GM18498 (cell line): ENCODE data around the gene DIO1.
"Not testable (repeated sequence)": the region's sequence is repeated elsewhere in the genome, so short reads cannot be mapped to it uniquely, and the experiment has no call there.

Experiments
- ATAC-seq: cut with Tn5 transposase; IDR thresholded peaks from one replicate; pipeline ENCODE4 v1.9.1; 2021; ENCODE audit warnings: mild to moderate bottlenecking, moderate library complexity; ENCODE audit not compliant: unreplicated experiment

DIO1 gene

GRCh38 chr1:53893999-53894636 lies at the start of gene DIO1:
Gene DIO1, plus strand, starts transcription at chr1:53894187. Its CDS starts 24 bp downstream, at chr1:53894211.
- ATAC-seq, result no peak

DNA sequence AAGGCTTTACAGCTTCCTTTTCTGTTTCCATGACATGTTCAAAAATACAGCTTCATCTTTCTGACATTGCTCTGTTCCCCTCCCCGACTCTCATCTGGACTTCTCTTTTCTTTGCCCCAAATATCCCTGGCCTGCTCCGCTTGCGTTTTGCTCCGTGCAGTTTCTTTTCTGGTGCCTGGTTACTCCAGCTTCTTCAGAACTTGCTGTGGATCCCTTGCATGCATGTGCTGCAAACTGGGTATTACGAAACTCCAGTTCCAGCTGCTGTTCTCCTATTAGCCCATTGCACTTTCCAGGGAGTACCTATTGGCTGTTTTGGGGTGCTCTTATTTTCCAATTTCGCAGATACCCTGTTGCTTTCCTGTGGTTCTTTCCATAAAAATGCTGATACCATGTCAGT lies 46.0 kb upstream of the DIO1 start:
- no peak for ATAC-seq

DNA sequence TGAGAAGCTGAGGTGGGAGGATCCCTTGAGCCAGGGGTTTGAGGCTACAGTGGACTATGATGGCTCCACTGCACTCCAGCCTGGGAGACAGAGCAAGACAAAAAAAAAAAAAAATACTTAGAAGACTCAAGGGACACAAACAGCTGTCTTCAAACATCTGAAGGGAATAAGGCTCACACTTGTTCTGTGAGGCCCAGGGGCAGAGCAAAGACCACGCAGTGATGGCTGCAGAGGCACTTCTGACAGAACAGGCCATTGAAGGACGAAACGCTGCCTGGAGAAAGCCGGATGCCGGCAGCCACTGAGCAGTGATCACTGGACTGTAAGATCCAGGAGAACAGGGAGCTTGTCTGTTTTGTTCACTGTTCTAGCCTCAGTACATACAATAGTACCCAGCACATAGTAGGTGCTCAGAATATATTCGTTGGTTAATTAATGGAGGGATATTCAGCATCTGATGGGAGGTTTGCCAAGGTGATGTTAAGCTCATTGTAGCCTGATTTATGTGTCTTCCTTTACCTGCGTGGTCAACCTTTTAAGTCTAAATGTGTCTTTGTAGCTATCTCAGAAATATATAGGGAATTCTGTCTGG lies 43.8 kb upstream of the DIO1 start:
- no peak for ATAC-seq

- no peak for ATAC-seq
Observed at GRCh38 chr1:53851571-53852285, 42.3 kb upstream of the DIO1 start.

- ATAC-seq, result peak; percentile 48
Observed at GRCh38 chr1:53860967-53861411, 33.0 kb upstream of the DIO1 start.

DNA sequence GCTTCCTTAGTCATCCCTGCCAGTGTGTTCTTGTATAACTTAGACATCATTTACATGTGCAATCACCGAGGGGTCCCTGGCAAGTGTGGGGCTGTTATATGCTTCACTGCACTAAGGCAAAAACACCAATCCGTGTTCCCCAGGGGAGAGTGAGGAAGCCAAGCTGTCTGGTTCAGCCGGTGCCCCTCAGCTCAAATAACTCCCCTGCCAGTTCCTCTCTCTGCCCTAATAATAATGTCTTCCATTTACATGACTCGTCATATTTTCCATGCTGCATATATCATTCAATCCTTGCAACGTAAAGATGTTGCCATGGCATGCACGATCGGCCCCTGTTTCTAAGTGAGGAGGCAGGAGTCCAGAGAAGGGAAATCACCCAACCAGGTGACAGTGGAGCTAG lies 31.5 kb upstream of the DIO1 start:
- ATAC-seq, result no peak

DNA sequence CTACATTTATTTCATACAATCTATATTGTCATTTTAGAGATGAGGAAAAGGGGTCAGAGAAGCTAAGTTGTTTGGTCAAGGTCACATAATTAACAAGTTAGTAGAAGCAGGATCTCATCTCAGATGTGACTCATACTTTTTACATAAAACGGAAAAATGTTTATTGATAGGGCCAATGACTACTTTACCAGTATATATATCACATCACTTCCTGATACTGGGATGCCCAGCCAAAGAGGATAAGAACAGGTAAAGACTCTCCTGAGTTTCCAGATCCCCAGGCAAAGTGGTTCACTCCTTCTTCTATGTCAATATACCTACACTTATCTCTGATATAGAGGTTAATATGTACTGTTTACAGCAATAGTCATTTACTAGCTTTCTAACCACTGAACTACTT lies 25.4 kb upstream of the DIO1 start:
- ATAC-seq, result no peak

DNA sequence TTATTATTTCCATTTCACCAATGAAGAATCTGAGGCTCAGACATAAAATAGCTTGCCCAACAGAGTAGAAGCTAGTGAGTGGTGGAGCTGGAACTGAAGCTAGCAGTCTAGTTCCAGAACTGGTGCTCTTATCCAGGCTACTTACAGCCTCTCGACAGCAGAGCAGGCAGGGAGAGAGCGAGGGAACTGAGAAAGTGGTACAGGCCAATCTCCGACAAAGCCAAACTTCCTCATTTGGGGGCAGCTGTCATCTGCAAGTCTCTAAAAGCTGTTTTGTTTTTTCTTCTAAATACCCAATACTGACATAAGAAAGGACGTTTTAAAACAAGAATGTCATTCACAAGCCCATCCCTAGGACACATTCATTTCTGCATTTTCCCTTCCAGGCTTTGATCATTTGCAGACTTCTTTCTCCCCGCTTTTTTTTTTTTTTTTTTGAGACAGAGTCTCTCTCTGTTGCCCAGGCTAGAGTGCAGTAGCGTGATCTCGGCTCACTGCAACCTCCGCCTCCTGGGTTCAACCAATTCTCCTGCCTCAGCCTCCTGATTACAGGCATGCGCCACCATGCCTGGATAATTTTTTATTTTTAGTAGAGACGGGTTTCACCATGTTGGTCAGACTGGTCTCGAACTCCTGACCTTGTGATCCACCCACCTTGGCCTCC lies 24.4 kb upstream of the DIO1 start:
- ATAC-seq, result no peak

- ATAC-seq, result no peak
Observed at GRCh38 chr1:53871221-53871620, 22.8 kb upstream of the DIO1 start.

DNA sequence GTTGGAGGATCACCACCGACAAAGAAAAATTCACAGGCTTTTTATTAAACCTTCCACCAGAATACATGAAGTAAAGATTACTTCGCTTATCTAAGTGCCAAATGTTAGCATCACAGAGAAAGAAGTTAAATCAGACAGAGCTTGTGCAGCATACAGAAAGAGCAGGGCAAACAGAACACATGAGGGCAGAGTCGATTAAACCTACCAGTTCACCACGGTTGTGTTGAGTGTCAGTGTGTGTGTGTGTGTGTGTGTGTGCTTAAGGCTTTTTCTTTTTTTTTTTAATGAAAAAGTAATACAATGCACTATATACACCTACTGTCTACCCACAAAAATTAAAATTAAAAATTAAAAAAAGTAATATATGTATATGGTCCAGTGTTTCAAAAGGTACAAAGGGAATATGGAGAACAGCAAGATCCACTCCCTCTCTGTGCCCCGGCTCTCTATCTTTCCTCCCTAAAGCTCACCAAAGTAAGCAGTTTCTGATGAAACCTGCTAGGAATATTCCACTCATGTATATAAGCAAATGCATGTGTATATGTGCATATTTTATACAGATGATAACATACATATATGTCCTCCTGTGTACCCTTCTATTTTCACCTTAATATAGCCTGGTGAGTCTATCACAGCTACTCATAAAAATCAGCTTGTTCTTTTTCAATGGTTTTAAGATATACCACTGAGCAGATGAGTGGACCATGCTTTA lies 22.1 kb upstream of the DIO1 start:
- no peak for ATAC-seq

- not testable (repeated sequence) for ATAC-seq
Observed at GRCh38 chr1:53875150-53875549, 18.8 kb upstream of the DIO1 start.

DNA sequence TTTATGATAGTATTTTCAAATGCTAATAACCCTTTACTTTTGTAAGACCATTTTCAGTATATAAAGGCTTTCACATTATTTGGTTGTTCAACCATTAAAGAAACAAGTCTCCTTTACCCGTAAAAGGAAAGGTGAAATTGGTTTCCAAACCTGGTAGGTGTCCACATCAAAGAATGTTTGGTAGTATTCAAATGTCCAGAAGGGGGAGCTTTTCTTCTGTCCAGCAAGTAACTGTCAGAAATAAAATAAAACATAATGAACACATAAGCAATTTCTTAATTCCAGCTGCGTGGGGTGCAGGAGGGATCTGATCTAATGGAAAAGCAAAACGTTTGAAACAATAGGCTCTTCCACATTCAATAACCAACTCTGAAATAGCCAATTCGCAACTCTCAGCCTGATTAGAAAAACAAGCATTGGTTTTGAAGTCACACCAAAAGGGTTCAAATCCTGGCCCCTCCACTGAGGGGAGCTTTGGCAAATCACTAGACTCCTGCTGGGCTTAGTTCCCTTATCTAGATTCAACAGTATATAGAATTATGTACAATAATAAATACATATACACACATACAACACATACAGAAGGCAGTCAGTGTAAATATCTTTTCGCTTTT lies 15.4 kb upstream of the DIO1 start:
- no peak for ATAC-seq

- not testable (repeated sequence) for ATAC-seq
Observed at GRCh38 chr1:53881853-53882252, 12.1 kb upstream of the DIO1 start.

DNA sequence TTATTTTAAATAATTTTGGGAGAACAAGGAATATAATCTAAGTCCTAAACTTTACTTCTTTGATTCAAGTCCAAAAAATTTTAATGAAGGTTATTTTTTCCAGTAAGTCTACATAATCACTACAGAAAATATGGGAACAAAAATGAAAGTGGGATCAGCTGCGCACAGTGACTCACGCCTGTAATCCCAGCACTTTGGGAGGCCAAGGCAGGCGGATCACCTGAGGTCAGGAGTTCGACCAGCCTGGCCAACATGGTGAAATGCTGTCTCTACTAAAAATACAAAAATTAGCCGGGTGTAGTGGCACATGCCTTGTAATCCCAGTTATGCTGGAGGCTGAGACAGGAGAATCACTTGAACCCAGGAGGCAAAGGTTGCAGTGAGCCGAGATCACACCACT lies 10.4 kb upstream of the DIO1 start:
- ATAC-seq, result not testable (repeated sequence)

DNA sequence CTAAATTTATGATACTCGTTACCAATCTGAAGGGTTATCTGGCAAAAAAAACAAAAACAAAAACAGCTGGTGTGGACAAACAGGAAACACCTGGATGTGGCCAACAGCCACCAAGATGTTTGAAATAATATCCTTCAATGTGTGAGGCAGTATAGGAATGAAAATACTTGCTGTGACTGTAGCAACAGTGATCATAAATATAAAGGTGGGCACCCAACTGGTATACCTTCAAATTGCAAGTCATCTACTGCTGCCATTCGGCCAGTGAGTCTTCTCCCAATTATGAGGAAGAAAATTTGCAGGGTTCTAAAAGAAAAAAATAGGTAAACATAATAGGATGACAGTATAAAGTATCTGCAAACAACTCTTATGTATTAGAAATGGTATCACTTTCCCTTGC lies 5.3 kb upstream of the DIO1 start:
- no peak for ATAC-seq

- peak; percentile 91 for ATAC-seq
Observed at GRCh38 chr1:53889304-53890298, 4.4 kb upstream of the DIO1 start, which contains the start of gene YIPF1. Gene YIPF1, minus strand, starts transcription at chr1:53889797. Its CDS starts 860 bp downstream, at chr1:53888937.

DNA sequence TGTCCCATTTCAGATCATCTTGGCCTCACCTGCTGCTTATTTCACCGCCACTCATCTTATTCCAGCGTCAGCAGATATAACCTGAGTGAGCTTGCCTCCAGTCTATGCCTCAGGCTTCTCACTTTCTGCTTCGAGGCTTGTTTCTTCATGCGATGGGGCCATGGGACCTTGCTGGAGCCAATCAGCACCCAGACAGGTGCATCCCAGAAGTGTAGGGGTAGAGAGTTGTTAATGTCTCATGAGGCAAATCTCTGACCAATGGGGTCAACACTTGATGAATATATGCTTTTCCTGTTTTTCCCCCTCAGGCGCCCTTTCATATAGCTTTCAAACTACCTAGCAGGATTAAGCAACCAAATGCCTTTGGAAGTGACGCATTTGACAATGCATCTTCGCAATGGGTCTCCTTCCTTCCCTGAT lies 3.5 kb upstream of the DIO1 start:
- no peak for ATAC-seq

DNA sequence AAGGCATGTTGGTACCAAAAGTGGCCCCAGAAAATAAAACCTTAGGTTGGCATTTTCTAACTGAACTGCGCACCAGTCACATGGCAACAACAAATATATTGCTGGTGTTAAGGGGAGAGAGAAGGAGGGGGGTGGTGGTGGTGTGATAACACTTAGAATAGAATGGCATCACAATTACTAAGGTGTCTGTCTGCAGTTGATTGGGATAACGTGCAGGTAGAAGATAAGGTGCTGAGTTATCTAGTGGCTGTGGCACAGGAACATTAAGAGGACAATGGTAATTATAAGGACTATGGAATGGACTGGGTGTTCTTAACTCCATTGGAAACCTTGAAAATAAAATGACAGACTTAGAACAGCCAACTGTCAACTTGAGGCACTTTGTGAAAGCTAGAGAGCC lies 3.0 kb upstream of the DIO1 start:
- ATAC-seq, result no peak

DNA sequence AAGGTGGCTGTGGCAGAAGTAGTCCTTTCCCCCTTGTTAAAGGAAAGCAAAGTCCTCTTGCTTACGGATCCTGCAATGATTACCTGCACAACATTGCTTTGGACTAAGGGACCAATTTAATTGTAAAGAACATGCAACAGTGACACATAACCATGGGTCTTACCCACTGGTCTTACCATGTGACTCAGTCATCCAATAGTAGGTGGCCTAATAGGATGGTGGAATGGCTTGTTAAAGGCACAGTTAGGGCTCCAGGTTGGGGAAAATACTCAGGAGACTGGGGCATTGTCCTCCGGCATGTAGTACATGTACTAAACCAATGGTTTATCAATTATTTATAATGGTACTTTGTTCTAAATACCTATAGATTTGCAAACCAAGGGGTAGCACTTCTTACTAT lies 2.3 kb upstream of the DIO1 start:
- ATAC-seq, result no peak
